Panc1 (cell line): ENCODE data around the gene LGALS1. TPM values are rescaled to one million over a fixed set of nuclear protein-coding genes. Genes with fewer than 3 reads are reported as not detected.

ENCODE experiments used
- ATAC-seq: fragments of 200-7000 bp; cut with Tn5 transposase; 2 replicates; pipeline ENCODE4 v1.9.1; 2020; ENCODE audit warnings: mild to moderate bottlenecking, moderate library complexity
- BruUV-seq: library from RNA; stranded (reverse); fragments of 400-500 nt; replicated peaks from 2 replicates; lab custom pipeline; 2021; lab: Mats Ljungman, UMichigan
- CTCF ChIA-PET: fragments of 300-600 bp; sonication (Branson Sonifier 250); formaldehyde crosslinking; loops from one replicate; lab custom pipeline; 2022; ENCODE audit warnings: antibody characterized with exemption; lab: Charles Lee
- POLR2A ChIA-PET: fragments of 300-600 bp; sonication (Branson Sonifier 250); formaldehyde crosslinking; loops from one replicate; lab custom pipeline; 2022; ENCODE audit warnings: antibody characterized with exemption; lab: Charles Lee
- DNase-seq: peaks from one replicate; pipeline ENCODE4 v3.0.0-alpha.2; 2010; ENCODE audit warnings: low read depth, low spot score
- H3K27ac ChIP-seq: 2 replicates; pipeline ENCODE4 v1.5.1; 2011; ENCODE audit warnings: mild to moderate bottlenecking, low read length, inconsistent platforms
- H3K27me3 ChIP-seq: fragments of 200-500 bp; sonication (Bioruptor generic); 2 replicates; pipeline ENCODE4 v1.6.0; 2014; ENCODE audit warnings: low read length, inconsistent platforms; ENCODE audit not compliant: control insufficient read depth, insufficient read depth
- H3K36me3 ChIP-seq: fragments of 200-500 bp; sonication (Bioruptor generic); 2 replicates; pipeline ENCODE4 v1.5.1; 2014; ENCODE audit warnings: inconsistent platforms, mild to moderate bottlenecking, low read length, moderate library complexity; ENCODE audit not compliant: control insufficient read depth, insufficient read depth
- H3K4me1 ChIP-seq: 2 replicates; pipeline ENCODE4 v1.5.1; 2011; ENCODE audit warnings: inconsistent platforms, mild to moderate bottlenecking, low read length, moderate library complexity; ENCODE audit not compliant: control insufficient read depth, insufficient read depth
- H3K4me3 ChIP-seq, 2 experiments: 2 replicates each; pipeline ENCODE4 v1.5.1; 2011 to 2012; ENCODE audit warnings: low read depth in 2 of 2, low read length in 2 of 2, mild to moderate bottlenecking in 2 of 2, inconsistent platforms in 1 of 2, moderate library complexity in 1 of 2
- H3K9me3 ChIP-seq: fragments of 200-500 bp; sonication (Bioruptor generic); 2 replicates; pipeline ENCODE4 v1.5.1; 2014; ENCODE audit warnings: low read depth, mild to moderate bottlenecking, inconsistent platforms, low read length, moderate library complexity; ENCODE audit not compliant: control insufficient read depth, insufficient read depth
- POLR2AphosphoS5 ChIP-seq: IDR thresholded peaks from 2 replicates; pipeline ENCODE4 v1.6.1; 2012; ENCODE audit warnings: mild to moderate bottlenecking, low read depth, low read length, moderate library complexity
- SIN3A ChIP-seq: IDR thresholded peaks from 2 replicates; pipeline ENCODE4 v1.6.1; 2012; ENCODE audit warnings: low read depth, mild to moderate bottlenecking, low read length, moderate library complexity, borderline replicate concordance; ENCODE audit not compliant: insufficient read depth
- TCF7L2 ChIP-seq: IDR thresholded peaks from 2 replicates; pipeline ENCODE4 v1.6.1; 2011; ENCODE audit warnings: mild to moderate bottlenecking, low read depth, low read length, inconsistent platforms
- in situ Hi-C: cut with HindIII; loops from 2 replicates; pipeline ENCODE4 v1.10.0; 2016; ENCODE audit warnings: low sequenced_read_pairs, low pct_unique_long_range_greater_than_20kb
- intact Hi-C: fragments of 100-400 bp; cut with micrococcal nuclease; formaldehyde crosslinking; loops from one replicate; pipeline ENCODE4 v1.10.0; 2022; ENCODE audit not compliant: unreplicated experiment
- total RNA-seq: library from RNA; stranded (reverse); gene quantifications from one replicate; pipeline ENCODE4 v1.2.1, GENCODE V29; 2021; ENCODE audit not compliant: unreplicated experiment
- TF ChIP-seq, protein P1 (sequence below), 2 experiments: IDR thresholded peaks; 2 replicates each; pipeline ENCODE4 v1.6.1; 2011 to 2012; ENCODE audit warnings: low read depth in 2 of 2, control low read depth in 1 of 2, low read length in 1 of 2, mild to moderate bottlenecking in 1 of 2, moderate library complexity in 1 of 2; ENCODE audit not compliant: insufficient read depth in 1 of 2
- TF ChIP-seq, protein P2 (sequence below): fragments of 450-650 bp; IDR thresholded peaks from 2 replicates; pipeline ENCODE4 v1.5.1; 2017; ENCODE audit warnings: mild to moderate bottlenecking

Gene LGALS1
- total RNA-seq, 1 experiment from 2014 or later, result 1,518 TPM

DNA sequence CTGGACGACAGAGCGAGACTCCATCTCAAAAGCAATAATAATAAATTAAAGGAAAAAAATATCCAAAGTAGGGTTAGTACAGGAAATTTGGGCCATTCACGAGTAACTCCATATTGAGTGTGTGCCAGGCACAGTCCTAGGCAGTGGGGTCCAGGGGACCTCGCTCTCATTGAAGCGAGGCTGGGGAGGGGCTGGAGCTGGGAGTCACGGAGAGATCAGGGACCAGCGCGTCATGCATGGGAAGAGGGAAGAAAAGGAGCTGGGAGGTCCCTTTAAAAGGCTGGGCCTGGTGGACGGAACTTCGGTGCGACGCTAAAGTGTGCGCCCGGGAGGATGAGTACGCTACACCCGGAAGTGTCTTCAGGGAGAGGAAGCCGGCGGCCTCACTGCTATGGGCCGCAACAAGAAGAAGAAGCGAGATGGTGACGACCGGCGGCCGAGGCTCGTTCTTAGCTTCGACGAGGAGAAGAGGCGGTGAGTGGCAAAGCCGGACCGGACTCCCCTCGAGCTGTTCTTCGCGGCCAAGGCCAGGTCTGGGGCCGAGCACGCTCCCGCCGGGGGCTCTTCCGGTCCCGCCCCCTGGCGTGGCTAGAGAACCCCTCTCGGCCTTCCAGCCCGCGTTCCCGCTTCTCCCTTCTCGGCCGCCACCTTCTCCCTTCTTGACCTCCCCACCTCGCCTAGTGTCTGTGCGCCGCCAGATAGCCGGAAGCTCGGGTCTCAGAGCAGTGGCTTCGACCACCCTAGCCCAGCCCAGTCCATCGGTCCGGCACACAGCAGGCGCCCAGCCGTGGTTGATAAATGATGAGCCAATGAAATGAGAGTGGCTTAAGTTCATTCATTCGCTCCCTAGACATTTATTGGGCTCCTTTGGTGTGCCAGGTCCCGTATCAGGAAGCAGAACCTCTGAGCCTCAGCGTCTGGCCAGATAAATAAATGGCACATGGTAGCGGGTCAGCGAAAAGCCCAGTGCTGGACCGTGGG lies 10.9 kb downstream of the LGALS1 start, which contains the start of gene NOL12:
TSS of gene NOL12 (plus strand) at position 342 of the 981 bp plus-strand sequence. CDS start at position 392, 50 bp downstream.
- H3K4me1 ChIP-seq, result peaks cover 2% of the 10 kb centered on the region
- intact Hi-C loops (no loop called here), in situ Hi-C loops (no loop called here)
- H3K36me3 ChIP-seq, result peaks cover 2% of the 10 kb centered on the region; the same call in 1 of the 2 replicates
- peak; percentile 92 for ATAC-seq
- peak; percentile 83 for TF ChIP-seq POLR2AphosphoS5
- TF ChIP-seq, protein P1, sequence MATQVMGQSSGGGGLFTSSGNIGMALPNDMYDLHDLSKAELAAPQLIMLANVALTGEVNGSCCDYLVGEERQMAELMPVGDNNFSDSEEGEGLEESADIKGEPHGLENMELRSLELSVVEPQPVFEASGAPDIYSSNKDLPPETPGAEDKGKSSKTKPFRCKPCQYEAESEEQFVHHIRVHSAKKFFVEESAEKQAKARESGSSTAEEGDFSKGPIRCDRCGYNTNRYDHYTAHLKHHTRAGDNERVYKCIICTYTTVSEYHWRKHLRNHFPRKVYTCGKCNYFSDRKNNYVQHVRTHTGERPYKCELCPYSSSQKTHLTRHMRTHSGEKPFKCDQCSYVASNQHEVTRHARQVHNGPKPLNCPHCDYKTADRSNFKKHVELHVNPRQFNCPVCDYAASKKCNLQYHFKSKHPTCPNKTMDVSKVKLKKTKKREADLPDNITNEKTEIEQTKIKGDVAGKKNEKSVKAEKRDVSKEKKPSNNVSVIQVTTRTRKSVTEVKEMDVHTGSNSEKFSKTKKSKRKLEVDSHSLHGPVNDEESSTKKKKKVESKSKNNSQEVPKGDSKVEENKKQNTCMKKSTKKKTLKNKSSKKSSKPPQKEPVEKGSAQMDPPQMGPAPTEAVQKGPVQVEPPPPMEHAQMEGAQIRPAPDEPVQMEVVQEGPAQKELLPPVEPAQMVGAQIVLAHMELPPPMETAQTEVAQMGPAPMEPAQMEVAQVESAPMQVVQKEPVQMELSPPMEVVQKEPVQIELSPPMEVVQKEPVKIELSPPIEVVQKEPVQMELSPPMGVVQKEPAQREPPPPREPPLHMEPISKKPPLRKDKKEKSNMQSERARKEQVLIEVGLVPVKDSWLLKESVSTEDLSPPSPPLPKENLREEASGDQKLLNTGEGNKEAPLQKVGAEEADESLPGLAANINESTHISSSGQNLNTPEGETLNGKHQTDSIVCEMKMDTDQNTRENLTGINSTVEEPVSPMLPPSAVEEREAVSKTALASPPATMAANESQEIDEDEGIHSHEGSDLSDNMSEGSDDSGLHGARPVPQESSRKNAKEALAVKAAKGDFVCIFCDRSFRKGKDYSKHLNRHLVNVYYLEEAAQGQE (IDR thresholded peaks at IDR 0.05; ENCODE audit: insufficient read depth in 1 of 2, low read depth in 2 of 2, low read length in 1 of 2), result no peak
- TF ChIP-seq, protein P2, sequence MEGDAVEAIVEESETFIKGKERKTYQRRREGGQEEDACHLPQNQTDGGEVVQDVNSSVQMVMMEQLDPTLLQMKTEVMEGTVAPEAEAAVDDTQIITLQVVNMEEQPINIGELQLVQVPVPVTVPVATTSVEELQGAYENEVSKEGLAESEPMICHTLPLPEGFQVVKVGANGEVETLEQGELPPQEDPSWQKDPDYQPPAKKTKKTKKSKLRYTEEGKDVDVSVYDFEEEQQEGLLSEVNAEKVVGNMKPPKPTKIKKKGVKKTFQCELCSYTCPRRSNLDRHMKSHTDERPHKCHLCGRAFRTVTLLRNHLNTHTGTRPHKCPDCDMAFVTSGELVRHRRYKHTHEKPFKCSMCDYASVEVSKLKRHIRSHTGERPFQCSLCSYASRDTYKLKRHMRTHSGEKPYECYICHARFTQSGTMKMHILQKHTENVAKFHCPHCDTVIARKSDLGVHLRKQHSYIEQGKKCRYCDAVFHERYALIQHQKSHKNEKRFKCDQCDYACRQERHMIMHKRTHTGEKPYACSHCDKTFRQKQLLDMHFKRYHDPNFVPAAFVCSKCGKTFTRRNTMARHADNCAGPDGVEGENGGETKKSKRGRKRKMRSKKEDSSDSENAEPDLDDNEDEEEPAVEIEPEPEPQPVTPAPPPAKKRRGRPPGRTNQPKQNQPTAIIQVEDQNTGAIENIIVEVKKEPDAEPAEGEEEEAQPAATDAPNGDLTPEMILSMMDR, result no peak
- 0 out of 2 replicates have a peak, but pooled peaks have one; percentile 70 for TF ChIP-seq SIN3A
- no peak for TF ChIP-seq TCF7L2
- CTCF ChIA-PET, result no interaction called here
- no peaks in the 10 kb centered on the region for H3K9me3 ChIP-seq
- no TSS peak for BruUV-seq
- peak; percentile 50 for DNase-seq
- peak within 1 kb of the TSS; percentile 86 for H3K27ac ChIP-seq
- POLR2A ChIA-PET, result interaction anchor here (0.5 to 0.8 kb wide), 3 partner anchors 15 to 158 kb away, joined by 3 to 4 read pairs (median 4); no protein-coding TSS in a partner anchor
- H3K27me3 ChIP-seq, result no peaks in the 10 kb centered on the region
- H3K4me3 ChIP-seq, result peak within 1 kb of the TSS; percentile 81 to 90

- H3K4me3 ChIP-seq, result no peak overlapping the region
- POLR2A ChIA-PET, result no interaction called here
- peaks cover 2% of the 10 kb centered on the region; the same call in 1 of the 2 replicates for H3K36me3 ChIP-seq
- no peak overlapping the region for H3K27ac ChIP-seq
- ATAC-seq (no peak), DNase-seq (no peak)
- CTCF ChIA-PET, result no interaction called here
- no peaks in the 10 kb centered on the region for H3K9me3 ChIP-seq
- no peaks in the 10 kb centered on the region for H3K4me1 ChIP-seq
- intact Hi-C loops, result no loop called here
- in situ Hi-C loops, result no loop called here
- no peak for TF ChIP-seq POLR2AphosphoS5
- TF ChIP-seq, protein P1 (IDR thresholded peaks at IDR 0.05; ENCODE audit: insufficient read depth in 1 of 2, low read depth in 2 of 2, low read length in 1 of 2), result no peak
- H3K27me3 ChIP-seq, result no peaks in the 10 kb centered on the region
- no TSS peak for BruUV-seq
Measured at GRCh38 chr22:37690407-37690806, 15.0 kb downstream of the LGALS1 start.
